Smooth muscle cell (in vitro differentiated cells): ENCODE data around the gene EIF1. TPM values are rescaled to one million over a fixed set of nuclear protein-coding genes. Genes with fewer than 3 reads are reported as not detected.
"Not testable (repeated sequence)": the region's sequence is repeated elsewhere in the genome, so short reads cannot be mapped to it uniquely, and the experiment has no call there.

Experiments used
- DNase-seq: peaks from one replicate; lab custom pipeline; 2025; ENCODE audit not compliant: unreplicated experiment; lab: John Stamatoyannopoulos, UW
- H2AFZ ChIP-seq: fragments of 200-600 bp; sonication (generic); 2 replicates; pipeline ENCODE4 v1.6.0; 2016; ENCODE audit warnings: antibody characterized with exemption, low read depth, mild to moderate bottlenecking
- H3F3A ChIP-seq: fragments of 200-600 bp; sonication (generic); 2 replicates; pipeline ENCODE4 v1.6.0; 2017; ENCODE audit warnings: antibody characterized with exemption, low read depth
- H3K27ac ChIP-seq: fragments of 200-600 bp; sonication (generic); 2 replicates; pipeline ENCODE4 v1.5.1; 2016; ENCODE audit warnings: low read depth, mild to moderate bottlenecking
- H3K27me3 ChIP-seq: fragments of 200-600 bp; sonication (generic); 2 replicates; pipeline ENCODE4 v1.6.1; 2016; ENCODE audit warnings: low read depth, mild to moderate bottlenecking
- H3K36me3 ChIP-seq: fragments of 200-600 bp; sonication (generic); 2 replicates; pipeline ENCODE4 v1.5.1; 2016; ENCODE audit warnings: low read depth
- H3K4me1 ChIP-seq: fragments of 200-600 bp; sonication (generic); 2 replicates; pipeline ENCODE4 v1.5.1; 2016; ENCODE audit warnings: low read depth
- H3K4me2 ChIP-seq: fragments of 200-600 bp; sonication (generic); 2 replicates; pipeline ENCODE4 v1.6.0; 2016; ENCODE audit warnings: mild to moderate bottlenecking
- H3K4me3 ChIP-seq: fragments of 200-600 bp; sonication (generic); 2 replicates; pipeline ENCODE4 v1.5.1; 2016; ENCODE audit warnings: mild to moderate bottlenecking
- H3K79me2 ChIP-seq: fragments of 200-600 bp; sonication (generic); 2 replicates; pipeline ENCODE4 v1.6.0; 2016; ENCODE audit warnings: low read depth, mild to moderate bottlenecking
- H3K9ac ChIP-seq: fragments of 200-600 bp; sonication (generic); 2 replicates; pipeline ENCODE4 v1.6.0; 2016; ENCODE audit warnings: low read depth
- H3K9me3 ChIP-seq: fragments of 200-600 bp; sonication (generic); replicated peaks from 2 replicates; pipeline ENCODE4 v1.5.1; 2016; ENCODE audit warnings: low read depth
- H4K20me1 ChIP-seq: fragments of 200-600 bp; sonication (generic); 2 replicates; pipeline ENCODE4 v1.6.0; 2016; ENCODE audit warnings: low read depth
- WGBS: methylation state at CpG from one replicate; pipeline ENCODE4 v1.1.7; 2016; ENCODE audit warnings: low lambda C conversion rate; 5-methylcytosine and 5-hydroxymethylcytosine counted together
- polyA plus RNA-seq: library from polyadenylated mRNA; unstranded; fragments of >200 nt; fragmentation: Nextera tagmentation; extraction: Ambion mirVana; gene quantifications from 2 replicates; pipeline ENCODE4 v1.2.1, GENCODE V29; 2016
- total RNA-seq: library from RNA; depleted of rRNA; stranded (reverse); fragments of >200 nt; gene quantifications from 2 replicates; pipeline ENCODE4 v1.2.3, GENCODE V29; 2014
- TF ChIP-seq, protein P1 (sequence below): fragments of 200-600 bp; sonication (generic); IDR thresholded peaks from 2 replicates; pipeline ENCODE4 v1.5.1; 2017; ENCODE audit warnings: borderline replicate concordance, mild to moderate bottlenecking, antibody characterized with exemption; ENCODE audit not compliant: insufficient read depth, poor library complexity, severe bottlenecking

Gene EIF1
- total and polyA plus RNA-seq, 2 experiments from 2014 or later, result 360 to 1,301 TPM

DNA sequence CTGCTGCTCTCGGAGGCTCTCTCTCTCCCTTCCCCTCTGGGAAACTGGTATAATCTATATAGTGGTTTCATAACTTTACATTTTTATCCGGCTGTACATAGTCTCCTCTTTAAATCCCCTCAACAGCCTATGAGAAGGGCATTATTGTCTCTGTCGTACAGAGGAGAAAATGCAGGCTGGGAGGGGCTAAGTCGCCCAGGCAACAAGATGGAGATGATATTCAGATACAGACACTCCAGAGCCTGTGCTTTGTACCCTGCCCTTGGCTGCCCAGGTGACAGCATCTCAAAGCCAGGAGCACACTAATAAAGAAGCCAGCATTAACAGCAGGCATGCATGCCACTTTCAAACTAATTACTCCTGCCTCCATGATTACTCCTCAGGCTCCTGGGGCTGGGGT, 4.7 kb upstream of the EIF1 start:
- peaks cover 15% of the 10 kb centered on the region for H3K4me1 ChIP-seq
- TF ChIP-seq, protein P1, sequence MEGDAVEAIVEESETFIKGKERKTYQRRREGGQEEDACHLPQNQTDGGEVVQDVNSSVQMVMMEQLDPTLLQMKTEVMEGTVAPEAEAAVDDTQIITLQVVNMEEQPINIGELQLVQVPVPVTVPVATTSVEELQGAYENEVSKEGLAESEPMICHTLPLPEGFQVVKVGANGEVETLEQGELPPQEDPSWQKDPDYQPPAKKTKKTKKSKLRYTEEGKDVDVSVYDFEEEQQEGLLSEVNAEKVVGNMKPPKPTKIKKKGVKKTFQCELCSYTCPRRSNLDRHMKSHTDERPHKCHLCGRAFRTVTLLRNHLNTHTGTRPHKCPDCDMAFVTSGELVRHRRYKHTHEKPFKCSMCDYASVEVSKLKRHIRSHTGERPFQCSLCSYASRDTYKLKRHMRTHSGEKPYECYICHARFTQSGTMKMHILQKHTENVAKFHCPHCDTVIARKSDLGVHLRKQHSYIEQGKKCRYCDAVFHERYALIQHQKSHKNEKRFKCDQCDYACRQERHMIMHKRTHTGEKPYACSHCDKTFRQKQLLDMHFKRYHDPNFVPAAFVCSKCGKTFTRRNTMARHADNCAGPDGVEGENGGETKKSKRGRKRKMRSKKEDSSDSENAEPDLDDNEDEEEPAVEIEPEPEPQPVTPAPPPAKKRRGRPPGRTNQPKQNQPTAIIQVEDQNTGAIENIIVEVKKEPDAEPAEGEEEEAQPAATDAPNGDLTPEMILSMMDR, result no peak
- H3K9ac ChIP-seq, result no peak overlapping the region
- DNase-seq, result no peak
- no peaks in the 10 kb centered on the region for H3K79me2 ChIP-seq
- H3K9me3 ChIP-seq, result no peaks in the 10 kb centered on the region
- H3K36me3 ChIP-seq, result no peaks in the 10 kb centered on the region
- peaks cover 3% of the 10 kb centered on the region for H4K20me1 ChIP-seq
- H3K27ac ChIP-seq, result no peak overlapping the region
- no peaks in the 10 kb centered on the region for H3K27me3 ChIP-seq
- WGBS, result 80% methylated on average over 4 of the region's 4 CpGs
- no peaks in the 10 kb centered on the region for H3F3A ChIP-seq
- no peak overlapping the region for H3K4me3 ChIP-seq
- H2AFZ ChIP-seq, result no peak overlapping the region
- no peak overlapping the region for H3K4me2 ChIP-seq

DNA sequence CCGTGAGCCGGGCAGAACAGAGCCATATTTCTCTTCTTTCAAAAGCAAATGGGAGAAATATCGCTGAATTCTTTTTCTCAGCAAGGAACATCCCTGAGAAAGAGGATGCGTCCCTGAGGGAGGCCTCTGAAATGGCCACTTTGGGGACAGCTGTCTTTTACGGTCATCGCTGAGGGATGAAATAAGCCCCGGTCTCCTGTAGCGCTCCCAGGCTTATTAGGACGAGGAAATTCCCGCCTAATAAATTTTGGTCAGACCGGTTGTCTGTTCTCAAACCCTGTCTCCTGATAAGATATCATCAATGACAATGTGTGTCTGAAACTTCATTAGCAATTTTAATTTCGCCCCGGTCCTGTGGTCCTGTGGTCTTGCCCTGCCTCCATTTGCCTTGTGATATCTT, 2.9 kb upstream of the EIF1 start:
- WGBS, result 97% methylated on average over 13 of the region's 13 CpGs
- H2AFZ ChIP-seq, result not testable (repeated sequence)

DNA sequence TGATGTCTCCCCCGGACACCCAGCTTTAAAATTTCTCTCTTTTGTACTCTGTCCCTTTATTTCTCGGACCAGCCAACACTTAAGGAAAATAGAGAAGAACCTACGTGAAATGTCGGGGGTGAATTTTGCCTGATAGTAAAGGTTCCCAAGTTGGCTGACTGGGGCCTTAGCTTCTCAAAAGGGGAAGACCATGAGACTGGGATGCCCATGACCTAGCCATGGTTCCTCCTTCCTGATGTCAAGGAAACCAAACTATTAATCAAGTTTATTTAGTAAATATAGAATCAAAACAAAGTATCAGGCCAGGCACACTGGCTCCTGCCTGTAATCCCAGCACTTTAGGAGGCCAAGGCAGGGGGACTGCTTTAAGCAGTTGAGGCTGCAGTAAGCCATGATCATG, 2.4 kb upstream of the EIF1 start:
- peaks cover 16% of the 10 kb centered on the region for H3K4me1 ChIP-seq
- H3F3A ChIP-seq, result peaks cover 19% of the 10 kb centered on the region
- no peaks in the 10 kb centered on the region for H3K27me3 ChIP-seq
- H2AFZ ChIP-seq, result no peak overlapping the region
- 95% methylated on average over 4 of the region's 4 CpGs for WGBS
- no peak overlapping the region for H3K9ac ChIP-seq
- DNase-seq, result no peak
- no peak overlapping the region for H3K4me2 ChIP-seq
- peaks cover 25% of the 10 kb centered on the region for H4K20me1 ChIP-seq
- peaks cover 14% of the 10 kb centered on the region for H3K36me3 ChIP-seq
- H3K9me3 ChIP-seq, result no peaks in the 10 kb centered on the region
- peaks cover 21% of the 10 kb centered on the region for H3K79me2 ChIP-seq
- TF ChIP-seq, protein P1, result no peak
- H3K4me3 ChIP-seq, result no peak overlapping the region
- no peak overlapping the region for H3K27ac ChIP-seq

More for the DNA sequence above, 2.9 kb upstream of the EIF1 start:
- H3K4me3 ChIP-seq, H3K9me3 ChIP-seq, H3K27me3 ChIP-seq, H3K4me2 ChIP-seq, H3K27ac ChIP-seq, H3K36me3 ChIP-seq, DNase-seq, H3K9ac ChIP-seq: not testable (repeated sequence)
- Histone ChIP-seq H3F3A (peaks cover 14% of the 10 kb centered on the region), H4K20me1 (peaks cover 20% of the 10 kb centered on the region), H3K79me2 (peaks cover 16% of the 10 kb centered on the region), H3K4me1 (peaks cover 14% of the 10 kb centered on the region)

DNA sequence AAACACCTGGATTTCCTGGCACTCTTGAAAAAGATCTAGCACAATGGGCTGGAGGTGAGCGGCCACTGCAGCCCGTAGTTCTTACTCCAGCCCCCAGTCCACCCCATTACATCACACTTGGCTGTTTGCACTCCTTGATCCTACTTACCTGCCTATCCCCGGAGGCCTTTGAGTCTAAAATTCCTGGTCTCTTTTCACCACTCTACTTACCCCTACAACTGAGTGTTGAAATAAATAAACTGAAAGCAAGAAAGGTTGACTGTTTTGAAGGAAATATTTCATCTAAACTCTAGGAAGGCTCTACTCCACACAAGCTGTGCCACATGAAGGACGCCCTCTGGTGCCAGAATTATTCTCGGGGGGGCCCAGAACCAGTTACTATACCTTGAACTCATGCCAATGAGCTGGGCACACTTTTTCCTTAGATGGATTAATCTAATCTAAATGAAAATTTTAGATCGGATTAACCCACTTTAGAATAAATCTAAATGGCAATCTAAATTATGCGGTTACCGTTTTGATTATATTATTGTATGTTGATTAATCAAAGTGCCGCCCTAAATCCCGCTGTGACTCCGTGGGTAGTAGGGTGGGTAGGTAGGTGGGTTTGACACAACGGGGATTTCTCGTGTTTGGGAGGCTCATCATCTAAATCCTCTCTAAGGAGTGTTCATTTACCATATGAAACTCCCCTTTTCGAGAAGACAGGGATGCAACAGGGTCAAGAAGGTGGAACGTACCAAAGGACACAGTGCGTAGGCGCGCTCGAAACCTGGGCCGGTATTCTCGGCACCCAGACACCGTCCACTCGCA, 651 bp upstream of the EIF1 start:
- DNase-seq, result no peak
- Histone ChIP-seq H3K4me3 (peak overlapping the region; percentile 56), H3K79me2 (peaks cover 29% of the 10 kb centered on the region), H2AFZ (peak overlapping the region; percentile 65), H3K4me1 (peaks cover 16% of the 10 kb centered on the region), H3K27me3 (no peaks in the 10 kb centered on the region), H3K27ac (peak overlapping the region; percentile 63), H3K4me2 (peak overlapping the region; percentile 84), H3K36me3 (peaks cover 22% of the 10 kb centered on the region), H3F3A (peaks cover 37% of the 10 kb centered on the region), H4K20me1 (peaks cover 43% of the 10 kb centered on the region), H3K9me3 (no peaks in the 10 kb centered on the region), H3K9ac (peak overlapping the region; percentile 71)
- WGBS, result 10% methylated on average over 23 of the region's 23 CpGs
- TF ChIP-seq, protein P1, result peak; percentile 12
